NCI-H1694 treated with DMSO at 0.1 percent for 48 hours (cell line): Measurements from ENCODE around the gene KCNN3.

Experiments used
- DNase-seq: peaks from one replicate; lab custom pipeline; 2025; lab: John Stamatoyannopoulos, UW

KCNN3 gene

DNA sequence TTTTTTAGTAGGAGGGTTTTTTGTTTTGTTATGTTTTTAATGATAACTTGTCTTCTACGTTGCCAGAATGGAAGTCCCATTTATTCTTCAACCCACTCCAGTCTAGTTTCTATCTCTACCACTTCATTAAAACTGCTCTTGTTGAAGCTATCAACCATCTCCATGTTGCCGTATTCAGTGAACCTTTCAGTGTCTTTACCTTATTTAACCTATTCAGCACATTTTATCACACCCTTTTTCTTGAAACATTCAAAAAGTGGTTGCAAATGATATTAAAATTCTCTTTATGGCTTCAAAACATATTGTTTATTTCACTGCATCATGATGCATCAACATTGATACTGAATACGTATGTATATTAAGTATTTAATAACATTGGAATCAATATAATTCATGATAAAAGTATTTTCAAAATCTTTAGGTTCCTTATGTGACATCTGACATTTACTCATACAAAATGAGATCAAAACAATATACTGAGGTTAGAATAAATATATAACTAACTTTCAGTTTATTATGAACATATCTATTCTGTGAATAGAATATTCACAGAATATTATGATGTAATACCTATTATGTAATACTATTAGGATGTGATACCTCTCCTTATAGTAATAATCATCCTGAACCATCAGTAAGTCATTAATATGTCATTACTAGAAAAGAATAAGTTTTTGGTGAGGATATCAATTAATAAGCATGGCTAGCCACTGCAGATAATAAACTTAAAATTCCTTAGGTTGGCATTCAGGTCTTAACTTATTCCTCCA, 210.1 kb downstream of the KCNN3 start:
- no peak for DNase-seq

DNA sequence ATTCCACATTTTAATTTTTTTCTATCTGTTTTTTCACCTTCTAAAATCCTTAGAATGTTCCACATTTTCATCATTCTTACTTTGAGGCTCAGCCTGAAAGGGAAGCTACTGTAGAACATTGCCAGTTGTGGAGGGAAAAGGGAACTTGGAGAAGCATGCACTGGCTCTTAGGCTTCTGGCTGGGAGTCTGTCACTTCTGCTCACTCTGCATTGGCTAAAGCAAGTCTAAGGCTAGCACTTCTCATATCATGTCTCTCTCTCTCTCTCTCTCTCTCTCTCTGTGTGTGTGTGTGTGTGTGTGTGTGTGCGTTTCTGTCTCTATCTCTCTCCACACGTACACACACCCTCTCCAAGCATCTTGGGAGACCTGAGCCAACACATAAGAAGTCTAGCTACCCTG, 212.5 kb downstream of the KCNN3 start:
- no peak for DNase-seq

DNA sequence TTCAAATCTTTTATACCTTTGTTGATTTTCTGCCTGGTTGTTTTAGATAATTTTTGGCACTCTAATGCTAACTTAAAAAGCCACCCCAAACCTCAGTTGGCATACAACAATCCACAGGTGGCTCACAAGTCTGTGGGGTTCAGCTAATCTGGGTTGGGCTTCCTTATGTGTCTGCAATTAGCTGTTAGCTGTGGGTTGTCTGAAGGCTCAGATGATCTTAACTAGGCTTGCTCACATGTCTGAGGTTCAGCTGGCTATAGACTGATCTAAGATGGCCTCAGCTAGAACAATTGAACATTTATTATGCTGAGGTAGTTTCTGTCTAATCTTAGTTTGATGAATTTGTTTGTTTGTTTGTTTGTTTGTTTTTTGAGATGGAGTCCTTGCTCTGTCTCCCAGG, 217.2 kb downstream of the KCNN3 start:
- DNase-seq: no peak
